ENCODE measurements around the gene BORCS8. TPM values are rescaled to one million over a fixed set of nuclear protein-coding genes. Genes with fewer than 3 reads are reported as not detected.

BORCS8 gene
- total RNA-seq, 1 experiment from 2014 or later = 25.4 TPM

- H3K4me1 Mint-ChIP-seq (ENCODE audit: insufficient read depth, unreplicated experiment) = no peaks in the 10 kb centered on the region
- CTCF ChIA-PET = no interaction called here
- no peak for TF ChIP-seq CTCF (IDR thresholded peaks at IDR 0.05; ENCODE audit: unreplicated experiment)
Observed at GRCh38 chr19:19238126-19238894, 46.4 kb upstream of the BORCS8 start.

DNA sequence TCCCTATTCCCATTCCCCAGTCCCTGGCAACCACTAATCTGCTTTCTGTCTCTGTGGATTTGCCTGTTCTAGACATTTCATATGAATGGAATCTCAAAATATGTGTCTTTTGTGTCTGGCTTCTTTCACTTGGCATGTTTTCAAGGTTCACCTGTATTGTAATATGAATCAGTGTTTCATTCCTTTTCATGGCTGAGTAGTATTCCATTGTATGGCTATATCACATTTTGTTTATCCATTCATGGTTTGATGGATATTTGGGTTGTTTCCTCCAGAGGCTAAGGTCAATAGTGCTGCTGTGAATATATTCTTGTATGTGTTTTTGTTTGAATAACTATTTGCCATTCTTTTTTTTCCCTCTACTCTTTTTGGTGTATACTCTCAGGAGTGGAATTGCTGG is 44.2 kb upstream of the BORCS8 start:
- no peaks in the 10 kb centered on the region for H3K9me3 Mint-ChIP-seq (ENCODE audit: unreplicated experiment)
- no peaks in the 10 kb centered on the region for H3K36me3 Mint-ChIP-seq (ENCODE audit: insufficient read depth, unreplicated experiment)
- no TSS peak for BruUV-seq (replicated peaks)
- no peaks in the 10 kb centered on the region for H3K4me1 Mint-ChIP-seq (ENCODE audit: insufficient read depth, unreplicated experiment)
- DNase-seq (ENCODE audit: unreplicated experiment) = no peak
- POLR2A ChIA-PET = no interaction called here
- peaks cover 22% of the 10 kb centered on the region for H3K27me3 Mint-ChIP-seq (ENCODE audit: insufficient read depth, unreplicated experiment)
- no peak for TF ChIP-seq CTCF (IDR thresholded peaks at IDR 0.05; ENCODE audit: unreplicated experiment)
- intact Hi-C loops (cut with micrococcal nuclease) = no loop called here
- CTCF ChIA-PET = no interaction called here
- H3K4me3 Mint-ChIP-seq (ENCODE audit: unreplicated experiment) = no peak overlapping the region
- H3K27ac Mint-ChIP-seq (ENCODE audit: low read depth, unreplicated experiment) = no peak overlapping the region

More at GRCh38 chr19:19238126-19238894, 46.4 kb upstream of the BORCS8 start:
- intact Hi-C loops (cut with micrococcal nuclease) = no loop called here
- no peak for DNase-seq (ENCODE audit: unreplicated experiment)
- no peaks in the 10 kb centered on the region for H3K36me3 Mint-ChIP-seq (ENCODE audit: insufficient read depth, unreplicated experiment)
- no peaks in the 10 kb centered on the region for H3K9me3 Mint-ChIP-seq (ENCODE audit: unreplicated experiment)
- H3K27ac Mint-ChIP-seq (ENCODE audit: low read depth, unreplicated experiment) = no peak overlapping the region
- no TSS peak for BruUV-seq (replicated peaks)
- peaks cover 22% of the 10 kb centered on the region for H3K27me3 Mint-ChIP-seq (ENCODE audit: insufficient read depth, unreplicated experiment)
- POLR2A ChIA-PET = no interaction called here
- H3K4me3 Mint-ChIP-seq (ENCODE audit: unreplicated experiment) = no peak overlapping the region

- TF ChIP-seq CTCF (IDR thresholded peaks at IDR 0.05; ENCODE audit: unreplicated experiment) = no peak
- Mint-ChIP-seq H3K9me3 (ENCODE audit: unreplicated experiment) (no peaks in the 10 kb centered on the region), H3K27ac (ENCODE audit: low read depth, unreplicated experiment) (no peak overlapping the region), H3K36me3 (ENCODE audit: insufficient read depth, unreplicated experiment) (no peaks in the 10 kb centered on the region), H3K4me3 (ENCODE audit: unreplicated experiment) (no peak overlapping the region), H3K4me1 (ENCODE audit: insufficient read depth, unreplicated experiment) (no peaks in the 10 kb centered on the region), H3K27me3 (ENCODE audit: insufficient read depth, unreplicated experiment) (peaks cover 12% of the 10 kb centered on the region)
- ChIA-PET CTCF (interaction anchor here (0.8 to 1.0 kb wide), 3 partner anchors 59 to 256 kb away, joined by 3 to 7 read pairs (median 5); no protein-coding TSS in a partner anchor), POLR2A (no interaction called here)
- no TSS peak for BruUV-seq (replicated peaks)
- no peak for DNase-seq (ENCODE audit: unreplicated experiment)
- intact Hi-C loops (cut with micrococcal nuclease) = no loop called here
Observed at GRCh38 chr19:19234220-19234816, 42.4 kb upstream of the BORCS8 start.

DNA sequence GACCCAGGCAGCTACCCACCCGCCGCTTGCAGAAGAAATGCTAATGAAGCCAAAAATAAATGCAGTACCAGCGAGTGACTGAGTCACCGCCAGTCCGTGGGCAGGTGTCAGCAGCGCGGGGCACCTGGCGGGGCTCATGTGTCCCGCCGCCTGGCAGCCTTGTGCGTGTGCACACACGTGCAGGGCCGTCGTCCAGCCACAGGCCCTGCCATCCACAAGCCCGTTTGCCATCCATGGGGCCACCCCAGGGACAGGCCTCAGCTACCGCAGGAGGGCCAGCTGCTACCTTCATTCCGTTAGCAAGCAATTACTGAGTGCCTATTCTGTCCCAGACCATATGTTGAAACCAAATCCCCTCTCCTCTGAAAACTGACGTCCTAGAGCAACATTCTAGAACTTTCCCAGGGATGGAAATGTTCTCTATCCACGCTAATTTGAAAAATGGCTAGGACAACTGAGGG is 40.3 kb upstream of the BORCS8 start:
- Mint-ChIP-seq H3K4me3 (ENCODE audit: unreplicated experiment) (no peak overlapping the region), H3K4me1 (ENCODE audit: insufficient read depth, unreplicated experiment) (no peaks in the 10 kb centered on the region), H3K9me3 (ENCODE audit: unreplicated experiment) (no peaks in the 10 kb centered on the region), H3K27me3 (ENCODE audit: insufficient read depth, unreplicated experiment) (peaks cover 18% of the 10 kb centered on the region), H3K27ac (ENCODE audit: low read depth, unreplicated experiment) (no peak overlapping the region), H3K36me3 (ENCODE audit: insufficient read depth, unreplicated experiment) (no peaks in the 10 kb centered on the region)
- BruUV-seq (replicated peaks) = no TSS peak
- no peak for TF ChIP-seq CTCF (IDR thresholded peaks at IDR 0.05; ENCODE audit: unreplicated experiment)
- DNase-seq (ENCODE audit: unreplicated experiment) = no peak
- intact Hi-C loops (cut with micrococcal nuclease) = no loop called here
- ChIA-PET POLR2A (no interaction called here), CTCF (interaction anchor here (1.1 kb wide), 1 partner anchor 258 kb away, joined by 3 read pairs; no protein-coding TSS in a partner anchor)
